Hepatic stellate cell (primary cell): ENCODE results near the gene BACH2.
"Not testable (repeated sequence)": the region's sequence is repeated elsewhere in the genome, so short reads cannot be mapped to it uniquely, and the experiment has no call there.

ENCODE experiments used
- DNase-seq: peaks from one replicate; pipeline ENCODE4 v3.0.0; 2011; ENCODE audit warnings: low spot score

Gene BACH2

GRCh38 chr6:90065173-90065572 is 231.5 kb downstream of the BACH2 start:
- DNase-seq: no peak

GRCh38 chr6:90062667-90063066 is 234.0 kb downstream of the BACH2 start:
- no peak for DNase-seq

GRCh38 chr6:90062051-90062450 is 234.6 kb downstream of the BACH2 start:
- DNase-seq: no peak

- DNase-seq: not testable (repeated sequence)
These were observed 237.5 kb downstream of the BACH2 start for GRCh38 chr6:90059178-90059577.

GRCh38 chr6:90055924-90056323 is 240.7 kb downstream of the BACH2 start:
- not testable (repeated sequence) for DNase-seq

- DNase-seq: not testable (repeated sequence)
These were observed 242.4 kb downstream of the BACH2 start for GRCh38 chr6:90054193-90054592.

GRCh38 chr6:90053614-90054013 is 243.0 kb downstream of the BACH2 start:
- no peak for DNase-seq

GRCh38 chr6:90049295-90049694 is 247.3 kb downstream of the BACH2 start:
- DNase-seq: no peak

- DNase-seq: no peak
These were observed 248.3 kb downstream of the BACH2 start for GRCh38 chr6:90048206-90048967.

- no peak for DNase-seq
These were observed 251.1 kb downstream of the BACH2 start for GRCh38 chr6:90045535-90045934.

- DNase-seq: no peak
These were observed 251.7 kb downstream of the BACH2 start for GRCh38 chr6:90044833-90045381.

GRCh38 chr6:90044182-90044832 is 252.3 kb downstream of the BACH2 start:
- no peak for DNase-seq

GRCh38 chr6:90040931-90041330 is 255.7 kb downstream of the BACH2 start:
- no peak for DNase-seq

GRCh38 chr6:90039911-90040310 is 256.7 kb downstream of the BACH2 start:
- DNase-seq: no peak

- no peak for DNase-seq
These were observed 257.5 kb downstream of the BACH2 start for GRCh38 chr6:90038961-90039653.

GRCh38 chr6:90036963-90037362 is 259.7 kb downstream of the BACH2 start:
- no peak for DNase-seq

- no peak for DNase-seq
These were observed 261.5 kb downstream of the BACH2 start for GRCh38 chr6:90035047-90035723.

- no peak for DNase-seq
These were observed 262.8 kb downstream of the BACH2 start for GRCh38 chr6:90033746-90034271.

- DNase-seq: not testable (repeated sequence)
These were observed 264.0 kb downstream of the BACH2 start for GRCh38 chr6:90032489-90033212.

GRCh38 chr6:90028995-90029635 is 267.5 kb downstream of the BACH2 start:
- no peak for DNase-seq
